Iris pigment epithelial cell (primary cell): ENCODE data around the gene AP2B1.

Source experiments
- DNase-seq: peaks from one replicate; pipeline ENCODE4 v3.0.0-alpha.2; 2011; ENCODE audit warnings: low read depth

The AP2B1 gene

DNA sequence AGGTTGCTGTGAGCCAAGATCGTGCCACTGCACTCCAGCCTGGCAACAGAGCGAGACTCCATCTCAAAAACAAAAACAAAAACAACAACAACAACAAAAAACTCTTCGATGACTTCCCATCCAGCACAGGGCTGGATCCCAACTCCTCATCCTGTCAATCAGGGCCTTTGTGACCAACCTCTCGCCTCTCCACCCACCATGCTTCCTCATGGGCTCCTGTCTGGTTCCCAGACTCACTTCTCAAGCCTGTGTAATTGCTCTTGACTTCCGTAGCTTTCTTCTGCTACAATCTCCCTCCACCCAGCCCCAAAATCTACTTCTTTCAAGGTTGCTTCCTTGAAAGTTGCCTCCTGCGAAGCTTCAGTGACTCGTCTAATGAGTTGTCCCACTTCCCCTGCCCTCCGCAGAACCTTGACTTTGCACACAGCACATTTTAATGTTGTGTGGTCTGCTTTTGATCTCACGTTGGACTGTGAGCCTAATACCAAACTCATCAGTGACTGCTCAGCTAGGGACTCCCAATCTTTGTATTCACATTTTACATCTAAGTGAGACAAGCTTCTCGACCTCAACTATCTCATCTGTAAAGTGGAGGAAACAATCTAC lies 143.4 kb downstream of the AP2B1 start:
- DNase-seq, result no peak

GRCh38 chr17:35731239-35731916 lies 144.3 kb downstream of the AP2B1 start, which contains the start of gene RASL10B:
TSS of gene RASL10B (plus strand) at chr17:35731639. CDS start at chr17:35735185, 3,546 bp downstream.
- peak; percentile 60 for DNase-seq

GRCh38 chr17:35731917-35732805 lies 145.0 kb downstream of the AP2B1 start:
- peak; percentile 28 for DNase-seq

DNA sequence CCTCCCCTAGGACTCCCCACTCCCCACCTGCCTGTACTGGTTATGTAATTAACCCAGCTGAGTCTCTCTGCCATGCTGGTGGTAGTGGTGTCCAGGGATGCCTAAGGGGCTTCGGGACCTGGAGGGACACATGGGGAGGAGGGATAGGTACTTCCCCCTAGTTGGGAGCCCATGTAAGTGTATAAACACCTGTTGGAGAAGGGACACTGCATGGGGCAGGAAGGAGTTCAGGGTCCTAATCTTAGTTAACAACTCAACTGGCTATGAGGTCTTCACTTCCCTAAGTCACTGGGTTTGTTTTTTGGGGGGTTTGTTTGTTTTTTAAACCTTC lies 145.6 kb downstream of the AP2B1 start:
- DNase-seq, result no peak

DNA sequence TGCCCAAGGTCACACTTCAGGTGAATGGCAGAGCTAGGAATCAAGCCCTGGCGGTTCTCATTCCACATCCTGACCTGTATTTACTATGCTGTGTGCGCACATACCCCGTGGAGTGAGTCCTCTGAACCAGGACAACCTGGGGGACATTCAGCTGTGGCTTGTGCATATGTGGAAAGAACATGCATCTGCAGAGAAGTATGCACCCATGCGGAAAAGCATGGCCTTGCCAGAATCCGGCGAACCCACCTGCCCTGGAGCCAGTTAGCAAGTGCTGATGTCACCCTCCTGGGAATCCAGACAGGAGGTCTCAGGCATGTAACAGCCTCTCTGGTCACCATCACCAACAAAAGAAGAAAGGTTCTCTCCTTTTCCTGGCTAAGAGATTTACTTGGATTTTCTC lies 146.2 kb downstream of the AP2B1 start:
- no peak for DNase-seq

DNA sequence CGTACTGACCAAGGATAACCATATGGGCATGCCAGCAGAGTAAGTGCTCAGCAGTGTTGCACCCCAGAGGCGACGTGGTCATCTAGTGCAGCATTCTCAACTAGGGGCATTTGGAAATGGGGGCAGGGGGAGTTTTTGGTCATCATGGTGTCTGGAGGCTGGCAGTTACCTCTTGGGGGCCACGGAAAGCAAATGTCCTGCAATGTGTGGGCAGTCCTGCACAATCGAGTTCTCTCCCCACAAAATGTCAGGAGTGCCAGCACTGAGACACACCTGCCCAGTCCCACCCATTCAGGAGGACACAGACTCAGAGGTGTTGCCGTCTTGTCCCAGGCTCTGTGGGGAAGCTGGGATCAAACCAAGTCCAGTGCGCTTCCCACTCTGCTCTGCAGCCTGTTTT lies 147.3 kb downstream of the AP2B1 start:
- no peak for DNase-seq

- no peak for DNase-seq
Measured at GRCh38 chr17:35735036-35735805, 148.1 kb downstream of the AP2B1 start.

DNA sequence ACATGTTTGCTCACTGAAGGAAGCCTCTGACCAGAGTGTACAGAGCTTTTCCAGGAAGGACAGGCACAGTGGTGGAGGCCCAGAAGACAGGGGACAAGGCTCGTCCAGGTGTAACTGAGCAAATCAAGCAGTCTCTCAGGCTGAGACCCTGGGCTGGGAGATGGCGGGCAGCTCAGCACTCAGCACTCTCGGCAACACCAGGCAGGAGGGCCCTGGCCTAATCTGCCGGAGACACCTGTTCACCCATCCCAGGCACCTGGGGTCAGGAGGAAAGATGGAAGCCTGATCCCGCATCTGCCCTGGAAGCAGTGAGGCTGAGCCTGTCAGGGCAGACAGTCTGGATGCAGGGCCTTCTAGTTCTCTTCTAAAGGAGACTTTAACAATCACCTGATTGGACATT lies 149.1 kb downstream of the AP2B1 start:
- DNase-seq, result no peak

DNA sequence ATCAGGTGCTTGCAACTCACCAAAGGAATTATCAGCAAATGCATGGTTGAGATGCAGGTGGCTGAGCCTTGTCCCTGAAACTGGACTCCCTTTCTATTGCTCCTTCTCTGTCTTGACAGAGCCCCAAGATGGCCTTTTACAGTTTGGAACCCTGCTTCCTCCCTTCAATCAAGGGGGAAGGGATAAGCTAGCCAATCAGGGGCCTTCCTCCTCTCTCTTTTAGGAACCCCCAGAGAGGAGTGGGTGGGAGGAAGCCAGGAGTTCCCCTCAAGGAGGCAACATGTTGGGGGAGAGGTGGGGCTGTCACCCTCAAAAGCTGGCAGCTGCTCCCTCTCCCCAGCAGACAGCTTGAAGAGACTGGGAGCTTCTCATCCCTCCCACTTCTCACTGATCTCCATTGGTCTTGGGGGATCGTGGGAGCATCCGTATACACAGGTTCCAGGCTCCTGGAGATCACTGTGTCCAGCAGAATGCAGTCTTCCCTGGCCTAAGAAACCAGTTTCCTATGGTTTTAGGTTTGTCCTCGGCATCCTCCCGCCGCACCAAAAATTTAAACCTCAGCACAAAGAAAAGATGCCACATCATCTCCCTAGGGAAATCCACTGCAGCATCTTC lies 151.5 kb downstream of the AP2B1 start:
- DNase-seq, result no peak

GRCh38 chr17:35740216-35740615 lies 153.1 kb downstream of the AP2B1 start:
- DNase-seq, result no peak

DNA sequence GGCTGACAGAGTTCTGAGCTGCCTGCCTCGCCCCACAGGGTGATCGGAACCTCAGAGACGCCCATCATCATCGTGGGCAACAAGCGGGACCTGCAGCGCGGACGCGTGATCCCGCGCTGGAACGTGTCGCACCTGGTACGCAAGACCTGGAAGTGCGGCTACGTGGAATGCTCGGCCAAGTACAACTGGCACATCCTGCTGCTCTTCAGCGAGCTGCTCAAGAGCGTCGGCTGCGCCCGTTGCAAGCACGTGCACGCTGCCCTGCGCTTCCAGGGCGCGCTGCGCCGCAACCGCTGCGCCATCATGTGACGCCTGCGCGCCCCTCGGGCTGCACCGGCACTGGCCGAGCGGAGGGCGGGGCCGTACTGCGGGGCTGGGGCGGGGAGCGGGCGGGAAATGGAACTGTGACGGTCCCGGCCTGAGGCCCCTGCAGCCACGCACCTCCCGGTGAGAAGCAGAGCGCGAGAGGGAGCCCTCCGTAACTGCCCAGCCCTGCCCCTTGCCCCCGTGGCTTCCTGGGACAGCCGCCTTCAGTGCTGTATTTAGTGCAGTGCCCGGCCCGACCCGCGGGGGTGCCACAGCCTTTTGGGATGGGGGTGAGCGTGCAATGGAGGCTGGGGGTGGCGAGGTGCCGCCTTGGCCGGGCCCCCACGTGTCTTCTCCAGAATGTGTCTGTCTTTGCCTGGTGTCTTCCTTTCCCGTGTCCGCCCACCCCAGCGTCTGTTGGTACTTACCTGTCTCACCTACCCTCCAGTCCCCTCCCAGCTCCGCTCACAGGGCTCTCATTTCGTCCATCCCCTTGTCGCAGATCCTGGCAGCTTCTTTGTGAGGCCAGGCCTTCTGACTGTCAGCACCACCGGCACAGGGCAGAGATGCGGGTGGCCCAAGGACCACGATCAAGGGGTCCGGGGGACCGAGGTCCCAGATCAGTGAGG lies 154.1 kb downstream of the AP2B1 start:
- DNase-seq, result no peak

DNA sequence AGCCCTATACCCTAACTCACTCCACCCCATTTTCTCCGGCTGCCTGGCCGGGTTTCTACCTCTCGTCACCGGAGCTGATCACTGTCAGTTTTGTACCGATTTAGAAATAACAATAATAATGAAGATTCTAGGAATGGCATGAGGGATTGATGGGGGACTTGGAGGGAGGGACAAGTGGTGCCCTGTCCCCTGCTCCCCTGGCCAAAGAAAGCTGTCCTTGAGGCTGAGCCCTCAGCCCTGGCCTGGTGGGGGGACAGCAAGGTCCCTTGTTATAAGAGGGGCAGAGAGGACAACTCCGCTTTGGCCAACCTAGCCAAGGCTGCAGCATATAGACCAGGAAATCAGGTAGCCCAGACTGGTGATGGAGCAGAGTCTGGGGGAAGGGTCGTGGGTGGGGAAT lies 155.4 kb downstream of the AP2B1 start:
- DNase-seq, result no peak

DNA sequence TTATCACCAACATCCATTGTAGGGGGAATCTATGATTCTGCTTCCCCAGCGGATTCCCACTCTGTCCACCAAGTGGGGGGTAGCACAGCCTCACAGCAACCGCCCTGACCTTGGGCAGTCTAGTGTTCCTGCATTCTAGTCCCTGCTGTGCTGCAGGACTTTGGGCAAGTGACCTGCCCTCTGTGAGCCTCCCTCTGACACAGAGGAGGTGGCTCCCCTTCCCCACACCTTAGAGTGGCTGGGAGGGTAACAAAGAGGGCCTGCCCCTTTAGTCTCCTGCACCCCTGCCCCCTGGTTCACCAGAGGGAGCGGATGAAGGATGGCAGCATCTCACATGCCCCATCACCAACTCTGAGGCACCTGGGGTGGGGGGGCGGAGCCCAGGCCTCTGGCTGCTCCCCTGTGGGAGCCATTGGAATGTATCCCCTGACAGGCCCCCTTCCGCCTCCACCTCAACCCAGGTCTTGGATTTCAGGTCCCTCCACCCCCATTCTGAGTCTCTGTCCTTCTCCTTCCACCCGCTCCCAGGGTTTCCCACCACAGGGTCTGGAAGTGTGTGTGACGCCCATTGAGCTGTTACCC lies 155.9 kb downstream of the AP2B1 start:
- no peak for DNase-seq

GRCh38 chr17:35743626-35744328 lies 156.7 kb downstream of the AP2B1 start:
- peak; percentile 40 for DNase-seq

DNA sequence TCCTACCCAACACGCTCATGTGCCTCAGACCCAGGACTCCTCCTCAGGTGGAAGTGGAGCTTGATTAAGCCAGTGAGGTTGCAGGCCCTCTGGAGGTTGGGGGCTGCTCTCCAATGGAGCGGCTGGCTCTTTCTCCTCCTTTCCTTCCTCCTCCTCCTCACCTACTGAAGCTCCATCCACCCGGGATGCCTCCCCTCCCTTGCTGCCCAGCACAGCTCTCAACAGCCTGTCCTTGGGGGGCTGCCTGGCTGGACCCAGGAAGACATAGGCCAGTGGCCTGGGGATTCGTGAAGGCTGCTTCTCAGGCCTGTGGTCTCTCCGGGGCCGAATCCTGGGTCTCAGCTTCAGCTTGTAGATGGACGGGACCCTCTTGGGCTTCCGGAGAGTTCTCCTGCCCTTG lies 157.7 kb downstream of the AP2B1 start:
- no peak for DNase-seq

DNA sequence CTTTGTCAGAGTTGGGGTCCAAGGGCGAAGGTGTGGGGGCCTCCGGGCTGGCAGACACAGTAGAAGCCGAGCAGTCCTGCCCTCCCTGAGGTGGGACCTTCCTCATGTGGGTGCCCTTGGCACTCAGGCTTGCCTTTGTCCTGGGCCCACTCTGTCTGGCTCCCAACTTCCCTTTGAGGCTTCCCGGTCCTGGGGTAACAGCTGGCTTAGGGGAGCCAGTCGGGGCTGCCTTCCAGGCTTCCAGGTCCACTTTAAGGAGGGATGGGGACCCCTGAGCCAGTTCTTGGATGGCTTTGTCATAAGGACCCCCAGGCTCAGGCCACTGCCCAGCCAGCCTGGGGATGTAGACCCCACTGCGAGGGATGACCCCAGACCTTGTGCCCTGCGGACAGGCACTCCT lies 158.1 kb downstream of the AP2B1 start:
- no peak for DNase-seq

DNA sequence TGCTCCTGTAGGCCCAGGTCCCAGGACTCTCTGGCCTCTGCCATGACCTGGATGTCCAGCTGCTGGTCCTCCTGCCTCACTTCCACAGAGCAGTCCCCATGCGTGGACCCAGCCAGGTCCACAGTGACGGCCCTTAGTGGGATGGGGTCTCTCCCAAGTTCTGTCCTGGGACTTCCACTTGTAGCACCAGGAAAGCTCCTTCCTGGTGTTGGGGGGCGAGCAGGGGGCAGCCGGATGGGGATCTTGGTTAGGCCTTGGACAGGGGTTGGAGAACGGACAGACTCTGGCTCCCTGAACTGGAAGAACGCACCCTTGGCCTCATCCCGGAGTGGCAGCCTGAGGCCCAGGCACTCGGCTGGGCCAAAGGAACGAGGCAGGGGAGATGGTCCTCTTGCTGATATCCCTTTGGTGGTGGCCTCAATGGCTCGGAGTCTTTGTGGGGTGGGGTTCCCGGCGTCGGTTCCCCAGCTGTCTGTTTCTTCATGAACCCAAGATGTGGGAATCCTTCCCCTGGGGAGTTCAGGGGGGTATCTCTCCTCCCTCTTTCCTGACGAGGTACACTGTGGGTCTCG lies 158.7 kb downstream of the AP2B1 start:
- no peak for DNase-seq

GRCh38 chr17:35747540-35748017 lies 160.5 kb downstream of the AP2B1 start:
- DNase-seq, result peak; percentile 71

- DNase-seq, result no peak
Measured at GRCh38 chr17:35748341-35748841, 161.3 kb downstream of the AP2B1 start.
